ENCODE results near the gene DLG3.

The DLG3 gene

DNA sequence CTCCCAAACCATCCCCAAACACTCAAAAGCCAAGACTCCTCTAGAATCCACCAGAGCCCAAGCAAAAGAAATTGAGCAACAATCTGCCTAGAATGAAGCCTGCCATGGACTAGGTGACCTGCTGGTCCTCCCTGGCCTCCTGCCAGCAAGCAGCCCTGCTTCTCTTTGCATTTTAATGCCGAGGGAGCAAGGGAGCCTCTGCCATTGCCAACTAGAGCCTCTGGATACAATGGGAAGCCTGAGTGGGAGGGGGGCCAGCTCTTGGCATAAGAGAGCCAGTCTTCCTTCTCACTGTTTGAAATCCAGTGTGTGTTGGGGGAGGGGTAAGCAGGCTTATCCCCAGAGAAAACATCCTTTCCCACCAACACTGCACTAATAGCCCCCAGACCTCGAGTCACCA, 23.0 kb upstream of the DLG3 start:
- TF ChIP-seq, protein P1, sequence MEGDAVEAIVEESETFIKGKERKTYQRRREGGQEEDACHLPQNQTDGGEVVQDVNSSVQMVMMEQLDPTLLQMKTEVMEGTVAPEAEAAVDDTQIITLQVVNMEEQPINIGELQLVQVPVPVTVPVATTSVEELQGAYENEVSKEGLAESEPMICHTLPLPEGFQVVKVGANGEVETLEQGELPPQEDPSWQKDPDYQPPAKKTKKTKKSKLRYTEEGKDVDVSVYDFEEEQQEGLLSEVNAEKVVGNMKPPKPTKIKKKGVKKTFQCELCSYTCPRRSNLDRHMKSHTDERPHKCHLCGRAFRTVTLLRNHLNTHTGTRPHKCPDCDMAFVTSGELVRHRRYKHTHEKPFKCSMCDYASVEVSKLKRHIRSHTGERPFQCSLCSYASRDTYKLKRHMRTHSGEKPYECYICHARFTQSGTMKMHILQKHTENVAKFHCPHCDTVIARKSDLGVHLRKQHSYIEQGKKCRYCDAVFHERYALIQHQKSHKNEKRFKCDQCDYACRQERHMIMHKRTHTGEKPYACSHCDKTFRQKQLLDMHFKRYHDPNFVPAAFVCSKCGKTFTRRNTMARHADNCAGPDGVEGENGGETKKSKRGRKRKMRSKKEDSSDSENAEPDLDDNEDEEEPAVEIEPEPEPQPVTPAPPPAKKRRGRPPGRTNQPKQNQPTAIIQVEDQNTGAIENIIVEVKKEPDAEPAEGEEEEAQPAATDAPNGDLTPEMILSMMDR (IDR thresholded peaks at IDR 0.05; ENCODE audit: borderline replicate concordance, control extremely low read depth, extremely low read depth, insufficient read depth, missing control alignments) = no peak
- in situ Hi-C loops (cut with MboI; ENCODE audit: low sequenced_read_pairs, unreplicated experiment) = no loop called here
- no peak for DNase-seq (ENCODE audit: low spot score)

- no peak for DNase-seq (ENCODE audit: low spot score)
- in situ Hi-C loops (cut with MboI; ENCODE audit: low sequenced_read_pairs, unreplicated experiment) = no loop called here
- TF ChIP-seq, protein P1 (IDR thresholded peaks at IDR 0.05; ENCODE audit: borderline replicate concordance, control extremely low read depth, extremely low read depth, insufficient read depth, missing control alignments) = no peak
Measured at GRCh38 chrX:70422851-70423341, 21.7 kb upstream of the DLG3 start, which contains the start of gene GDPD2. GDPD2 (plus strand) TSS chrX:70423314; CDS start chrX:70424985, 1,671 bp downstream.

DNA sequence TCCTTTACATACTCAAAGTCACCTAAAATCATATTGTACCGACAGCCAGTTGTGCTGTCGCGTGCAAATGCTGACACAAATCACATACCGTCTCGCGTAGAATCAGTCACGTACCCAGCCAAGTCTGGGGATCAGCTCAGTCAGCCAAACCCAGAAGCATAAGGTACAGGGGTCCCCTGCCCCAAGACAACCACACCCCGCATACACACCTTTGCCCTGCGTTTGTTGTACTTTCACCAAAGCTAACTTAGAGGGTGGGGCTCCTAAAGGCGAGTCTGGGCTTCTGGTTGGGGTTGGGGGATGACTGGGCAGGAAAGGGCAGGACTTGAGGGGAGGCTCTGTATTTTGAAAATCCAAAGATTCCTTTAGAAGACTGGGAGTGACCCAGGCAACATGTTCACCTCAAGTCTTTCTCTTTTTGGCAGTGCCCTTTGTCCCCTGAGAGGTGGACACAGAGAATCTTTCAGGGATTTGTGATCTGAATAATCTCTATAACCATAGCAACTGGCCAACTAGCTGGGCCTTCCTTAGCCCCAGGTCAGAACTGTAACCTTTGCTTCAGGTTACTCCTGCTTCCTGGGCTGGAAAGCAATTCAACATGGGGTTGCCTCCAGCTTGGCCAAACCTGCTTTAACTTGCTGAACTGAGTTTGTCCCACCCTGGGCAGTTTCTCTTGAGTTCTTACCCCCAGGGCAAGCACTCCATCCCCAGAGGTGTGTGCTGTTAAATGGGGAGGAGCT, 20.5 kb upstream of the DLG3 start:
- DNase-seq (ENCODE audit: low spot score) = no peak
- in situ Hi-C loops (cut with MboI; ENCODE audit: low sequenced_read_pairs, unreplicated experiment) = no loop called here
- TF ChIP-seq, protein P1 (IDR thresholded peaks at IDR 0.05; ENCODE audit: borderline replicate concordance, control extremely low read depth, extremely low read depth, insufficient read depth, missing control alignments) = no peak

GRCh38 chrX:70424801-70425200, 19.8 kb upstream of the DLG3 start:
- DNase-seq (ENCODE audit: low spot score) = no peak
- TF ChIP-seq, protein P1 (IDR thresholded peaks at IDR 0.05; ENCODE audit: borderline replicate concordance, control extremely low read depth, extremely low read depth, insufficient read depth, missing control alignments) = no peak
- in situ Hi-C loops (cut with MboI; ENCODE audit: low sequenced_read_pairs, unreplicated experiment) = no loop called here

DNA sequence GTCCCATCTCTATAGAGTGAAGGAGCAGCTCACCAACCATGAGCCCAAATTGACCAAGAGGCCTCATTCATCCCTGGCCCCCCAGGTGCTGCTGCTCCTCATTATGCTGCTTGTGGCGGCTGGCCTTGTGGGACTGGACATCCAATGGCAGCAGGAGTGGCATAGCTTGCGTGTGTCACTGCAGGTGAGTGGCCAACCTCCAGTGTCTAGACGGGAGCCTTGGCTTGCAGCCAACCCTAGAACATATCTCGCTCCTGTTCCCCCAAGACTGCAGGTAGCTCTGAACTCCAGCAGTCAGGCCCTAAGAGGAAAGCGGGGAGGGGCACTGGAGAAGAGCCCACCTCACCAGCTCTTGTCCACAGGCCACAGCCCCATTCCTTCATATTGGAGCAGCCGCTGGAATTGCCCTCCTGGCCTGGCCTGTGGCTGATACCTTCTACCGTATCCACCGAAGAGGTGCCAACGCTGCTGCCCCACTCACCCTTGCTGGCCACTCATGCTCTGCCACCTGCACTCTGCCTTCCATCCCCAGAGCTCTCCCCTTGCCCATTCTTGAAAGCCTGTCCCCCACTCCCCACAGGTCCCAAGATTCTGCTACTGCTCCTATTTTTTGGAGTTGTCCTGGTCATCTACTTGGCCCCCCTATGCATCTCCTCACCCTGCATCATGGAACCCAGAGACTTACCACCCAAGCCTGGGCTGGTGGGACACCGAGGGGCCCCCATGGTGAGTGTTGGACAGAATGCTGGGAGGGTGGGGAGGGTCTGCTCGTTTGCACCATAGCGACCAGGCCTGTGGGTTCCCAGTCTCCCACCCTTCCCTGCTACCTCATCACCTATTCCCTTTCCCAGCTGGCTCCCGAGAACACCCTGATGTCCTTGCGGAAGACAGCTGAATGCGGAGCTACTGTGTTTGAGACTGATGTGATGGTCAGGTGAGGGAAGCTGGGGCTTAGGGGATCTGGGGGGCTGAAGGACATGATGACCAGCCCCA, 18.1 kb upstream of the DLG3 start:
- in situ Hi-C loops (cut with MboI; ENCODE audit: low sequenced_read_pairs, unreplicated experiment) = no loop called here
- no peak for DNase-seq (ENCODE audit: low spot score)
- TF ChIP-seq, protein P1 (IDR thresholded peaks at IDR 0.05; ENCODE audit: borderline replicate concordance, control extremely low read depth, extremely low read depth, insufficient read depth, missing control alignments) = no peak

GRCh38 chrX:70427365-70427764, 17.3 kb upstream of the DLG3 start:
- in situ Hi-C loops (cut with MboI; ENCODE audit: low sequenced_read_pairs, unreplicated experiment) = no loop called here
- TF ChIP-seq, protein P1 (IDR thresholded peaks at IDR 0.05; ENCODE audit: borderline replicate concordance, control extremely low read depth, extremely low read depth, insufficient read depth, missing control alignments) = no peak
- DNase-seq (ENCODE audit: low spot score) = no peak
